GM18517 (cell line): ENCODE measurements around the gene CCDC154.
"Not testable (repeated sequence)": the region's sequence is repeated elsewhere in the genome, so short reads cannot be mapped to it uniquely, and the experiment has no call there.

Source experiments
- ATAC-seq: cut with Tn5 transposase; IDR thresholded peaks from one replicate; pipeline ENCODE4 v1.9.1; 2021; ENCODE audit warnings: mild to moderate bottlenecking, moderate library complexity; ENCODE audit not compliant: unreplicated experiment

Gene CCDC154

GRCh38 chr16:1439699-1440074 lies 4.7 kb downstream of the CCDC154 start:
- ATAC-seq: not testable (repeated sequence)

- no peak for ATAC-seq
These were observed 5.2 kb downstream of the CCDC154 start for GRCh38 chr16:1439058-1439698.

GRCh38 chr16:1438229-1439057 lies 5.9 kb downstream of the CCDC154 start:
- no peak for ATAC-seq

DNA sequence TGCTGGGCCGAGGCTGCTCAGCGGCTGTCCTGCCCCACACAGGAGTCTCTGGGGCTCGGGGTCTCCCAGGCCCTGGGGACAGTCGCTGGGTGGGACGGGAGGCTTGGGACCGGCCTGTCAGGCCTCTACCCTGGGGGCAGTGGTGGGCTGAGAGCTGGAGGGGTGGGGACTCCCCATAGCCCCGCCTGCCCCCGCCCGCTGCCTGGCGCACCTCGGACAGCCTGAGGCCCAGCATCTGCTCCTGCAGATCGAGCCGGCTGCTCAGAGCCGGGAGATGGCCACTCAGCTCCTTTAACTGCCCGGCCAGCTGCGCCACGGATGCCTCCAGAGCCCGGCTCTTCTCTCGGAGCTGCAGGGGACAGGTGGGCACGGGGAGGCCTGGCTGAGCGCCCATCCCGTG lies 6.8 kb downstream of the CCDC154 start:
- ATAC-seq: no peak

- ATAC-seq: no peak
These were observed 7.5 kb downstream of the CCDC154 start for GRCh38 chr16:1436731-1437355.

GRCh38 chr16:1435921-1436697 lies 8.2 kb downstream of the CCDC154 start:
- ATAC-seq: no peak

- no peak for ATAC-seq
These were observed 9.4 kb downstream of the CCDC154 start for GRCh38 chr16:1434644-1435592.

DNA sequence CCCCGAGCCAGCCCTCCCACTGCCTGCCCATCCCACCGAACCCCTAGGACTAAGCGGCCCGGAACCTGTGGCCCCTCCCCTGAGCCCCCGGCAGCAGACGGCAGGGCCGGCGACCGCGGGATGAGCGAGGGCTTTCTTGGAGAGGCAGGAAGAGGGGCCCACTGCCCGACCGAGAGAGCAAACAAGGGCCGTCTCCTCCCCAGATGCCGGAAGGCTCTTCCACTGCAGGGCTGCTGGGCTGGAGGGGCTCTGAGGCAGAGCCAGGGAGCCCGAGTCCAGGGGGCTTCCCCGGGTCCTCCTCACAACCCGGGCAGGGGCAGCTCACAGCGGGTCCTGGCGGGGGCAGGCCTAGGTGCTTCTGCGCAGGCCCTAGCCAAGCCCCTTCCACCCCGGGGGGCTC lies 10.6 kb downstream of the CCDC154 start:
- ATAC-seq: no peak

- ATAC-seq: no peak
These were observed 11.1 kb downstream of the CCDC154 start for GRCh38 chr16:1433263-1433560.

DNA sequence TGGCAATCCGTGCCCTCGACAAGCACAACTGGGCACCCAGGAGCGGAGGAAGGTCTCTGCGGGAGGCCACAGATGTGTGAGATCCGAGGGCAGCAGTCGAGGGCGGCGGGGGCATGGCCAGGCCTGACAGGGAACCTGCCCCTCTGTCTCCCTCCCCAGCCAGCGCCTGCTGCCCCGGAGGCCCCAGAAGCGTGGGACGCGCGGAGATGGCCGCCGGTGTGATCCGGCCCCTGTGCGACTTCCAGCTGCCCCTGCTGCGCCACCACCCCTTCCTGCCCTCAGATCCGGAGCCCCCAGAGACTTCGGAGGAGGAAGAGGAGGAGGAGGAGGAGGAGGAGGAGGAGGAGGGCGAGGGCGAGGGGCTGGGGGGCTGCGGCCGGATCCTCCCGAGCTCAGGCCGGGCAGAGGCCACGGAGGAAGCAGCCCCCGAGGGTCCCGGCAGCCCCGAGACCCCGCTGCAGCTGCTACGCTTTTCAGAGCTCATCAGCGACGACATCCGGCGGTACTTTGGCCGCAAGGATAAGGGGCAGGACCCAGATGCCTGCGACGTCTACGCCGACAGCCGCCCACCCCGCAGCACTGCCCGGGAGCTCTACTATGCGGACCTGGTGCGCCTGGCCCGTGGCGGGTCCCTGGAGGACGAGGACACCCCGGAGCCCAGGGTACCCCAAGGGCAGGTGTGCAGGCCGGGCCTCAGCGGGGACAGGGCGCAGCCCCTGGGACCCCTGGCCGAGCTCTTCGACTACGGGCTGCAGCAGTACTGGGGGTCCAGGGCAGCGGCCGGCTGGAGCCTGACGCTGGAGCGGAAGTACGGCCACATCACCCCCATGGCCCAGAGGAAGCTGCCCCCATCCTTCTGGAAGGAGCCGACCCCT lies 11.7 kb downstream of the CCDC154 start:
- ATAC-seq: no peak

DNA sequence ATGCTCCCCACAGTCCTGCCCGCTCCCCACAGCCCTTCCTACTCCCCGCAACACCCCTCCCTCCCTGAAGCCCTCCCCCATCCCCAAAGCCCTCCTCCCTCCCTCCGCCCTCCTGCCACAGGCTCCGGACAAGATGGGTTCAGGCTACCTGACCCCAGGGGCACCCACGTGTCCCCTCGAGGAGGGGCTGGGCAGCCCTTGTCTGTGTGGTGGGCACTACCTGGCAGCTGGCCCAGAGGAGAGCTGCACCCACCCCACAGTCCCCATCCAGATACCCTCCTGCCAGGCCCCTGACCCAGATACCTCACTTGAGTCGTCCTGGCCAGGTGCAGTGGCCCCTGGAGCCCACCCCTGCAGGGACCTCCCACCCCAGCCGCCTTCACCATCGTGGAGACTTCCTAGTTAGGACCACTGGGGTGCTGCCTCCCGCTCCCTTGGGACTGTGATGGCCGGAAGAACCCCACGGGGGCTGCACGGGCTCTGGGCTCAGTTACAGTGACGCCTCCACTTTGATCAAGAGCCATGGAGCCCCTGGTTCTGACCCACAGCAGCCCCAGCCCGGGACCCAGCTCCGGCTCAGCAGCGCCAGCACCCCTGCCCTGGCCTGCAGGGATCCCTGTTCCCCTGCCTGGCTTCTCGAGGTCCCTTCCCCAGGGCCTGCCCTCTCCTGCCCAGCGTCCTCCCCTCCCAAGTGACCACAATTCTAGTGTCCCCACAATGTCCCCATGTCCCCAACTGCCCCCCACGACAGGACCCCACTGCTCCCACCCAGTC lies 12.7 kb downstream of the CCDC154 start:
- no peak for ATAC-seq

- ATAC-seq: no peak
These were observed 13.4 kb downstream of the CCDC154 start, which contains the start of gene PERCC1 for GRCh38 chr16:1430759-1431496. Gene PERCC1 (plus strand): TSS chr16:1431078. CDS start chr16:1432594, 1,516 bp downstream.

GRCh38 chr16:1430214-1430758 lies 14.1 kb downstream of the CCDC154 start:
- ATAC-seq: no peak

GRCh38 chr16:1429631-1430030 lies 14.7 kb downstream of the CCDC154 start:
- ATAC-seq: no peak

DNA sequence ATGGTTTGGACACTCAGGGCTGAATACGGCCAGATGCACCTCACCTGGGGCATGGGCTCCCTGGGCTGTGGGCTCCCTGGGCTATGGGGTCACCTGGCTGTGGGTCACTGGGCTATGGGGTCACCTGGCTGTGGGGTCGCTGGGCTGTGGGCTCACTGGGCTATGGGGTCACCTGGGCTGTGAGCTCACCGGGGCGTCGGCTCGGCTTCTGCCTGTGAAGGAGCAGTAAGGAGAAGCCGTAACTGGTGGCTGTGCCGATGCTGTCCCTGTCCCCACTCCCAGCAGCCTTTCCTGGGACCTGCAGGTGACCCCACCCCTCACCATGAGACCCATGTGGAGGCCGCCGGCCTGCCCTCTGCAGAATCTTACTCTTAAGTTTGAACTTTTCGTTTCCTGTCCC lies 15.3 kb downstream of the CCDC154 start:
- no peak for ATAC-seq

GRCh38 chr16:1428511-1428910 lies 15.8 kb downstream of the CCDC154 start:
- ATAC-seq: no peak
